MCF 10A (cell line): ENCODE results near the gene MTFMT. TPM values are rescaled to one million over a fixed set of nuclear protein-coding genes. Genes with fewer than 3 reads are reported as not detected.

ENCODE experiments used
- BruUV-seq: library from RNA; stranded (reverse); fragments of 400-500 nt; replicated peaks from 2 replicates; lab custom pipeline; 2021; lab: Mats Ljungman, UMichigan
- CTCF ChIA-PET: fragments of 300-600 bp; sonication (Branson Sonifier 250); formaldehyde crosslinking; extraction: SDS; loops from one replicate; lab custom pipeline; 2021; ENCODE audit warnings: antibody characterized with exemption, inconsistent platforms; lab: Yijun Ruan, JAX
- POLR2A ChIA-PET: fragments of 300-600, 350-650 bp; sonication (Branson Sonifier 250); formaldehyde crosslinking; extraction: SDS; loops from one replicate; lab custom pipeline; 2020; ENCODE audit warnings: antibody characterized with exemption, inconsistent platforms; lab: Yijun Ruan, JAX
- DNase-seq: peaks from one replicate; pipeline ENCODE4 v3.0.0-alpha.2; 2018; ENCODE audit not compliant: unreplicated experiment
- H3K27ac Mint-ChIP-seq: one replicate; pipeline ENCODE4 v1.8.0; 2022; ENCODE audit warnings: mild to moderate bottlenecking, low read depth, mixed read lengths; ENCODE audit not compliant: unreplicated experiment
- H3K27me3 Mint-ChIP-seq: one replicate; pipeline ENCODE4 v1.8.0; 2022; ENCODE audit warnings: mixed read lengths; ENCODE audit not compliant: insufficient read depth, unreplicated experiment
- H3K36me3 Mint-ChIP-seq: one replicate; pipeline ENCODE4 v1.8.0; 2022; ENCODE audit warnings: mild to moderate bottlenecking, moderate library complexity, mixed read lengths; ENCODE audit not compliant: insufficient read depth, unreplicated experiment
- H3K4me1 Mint-ChIP-seq: one replicate; pipeline ENCODE4 v1.8.0; 2022; ENCODE audit warnings: mixed read lengths; ENCODE audit not compliant: insufficient read depth, unreplicated experiment
- H3K4me3 Mint-ChIP-seq: one replicate; pipeline ENCODE4 v1.8.0; 2022; ENCODE audit warnings: mild to moderate bottlenecking, moderate library complexity, mixed read lengths; ENCODE audit not compliant: unreplicated experiment
- H3K9me3 Mint-ChIP-seq: one replicate; pipeline ENCODE4 v1.8.0; 2022; ENCODE audit warnings: mixed read lengths; ENCODE audit not compliant: unreplicated experiment
- CTCF ChIP-seq: fragments of 200-600 bp; IDR thresholded peaks from one replicate; pipeline ENCODE4 v1.8.0; 2022; ENCODE audit warnings: antibody characterized with exemption, mild to moderate bottlenecking; ENCODE audit not compliant: unreplicated experiment
- intact Hi-C: fragments of 100-400 bp; cut with micrococcal nuclease; formaldehyde crosslinking; loops from 2 replicates; pipeline ENCODE4 v1.14.1; 2022
- total RNA-seq: library from RNA; stranded (reverse); gene quantifications from 2 replicates; pipeline ENCODE4 v1.2.3, GENCODE V29; 2022

MTFMT gene
- total RNA-seq, 1 experiment from 2014 or later = 15.9 TPM

- ChIA-PET CTCF (interaction anchor here (0.6 to 3.5 kb wide), 27 partner anchors 9 to 1307 kb away, joined by 3 to 22 read pairs (median 3); partner anchors contain the start of gene SLC51B), POLR2A (interaction anchor here (0.8 kb wide), 1 partner anchor 28 kb away, joined by 3 read pairs; no protein-coding TSS in a partner anchor)
- H3K36me3 Mint-ChIP-seq = no peaks in the 10 kb centered on the region
- no peak overlapping the region for H3K4me3 Mint-ChIP-seq
- H3K27ac Mint-ChIP-seq = no peak overlapping the region
- TF ChIP-seq CTCF = peak; percentile 83
- H3K9me3 Mint-ChIP-seq = no peaks in the 10 kb centered on the region
- intact Hi-C loops = loop anchor here (1.0 to 10.0 kb wide), 4 partner anchors 29 to 330 kb away; partner anchors contain the start of gene RNU5A-1
- BruUV-seq = no TSS peak
- peak; percentile 63 for DNase-seq
- H3K27me3 Mint-ChIP-seq = no peaks in the 10 kb centered on the region
- peaks cover 4% of the 10 kb centered on the region for H3K4me1 Mint-ChIP-seq
Measured at GRCh38 chr15:65054333-65055200, 25.1 kb upstream of the MTFMT start.

- CTCF ChIA-PET = interaction anchor here (0.6 to 3.5 kb wide), 10 partner anchors 11 to 701 kb away, joined by 3 to 22 read pairs (median 4); no protein-coding TSS in a partner anchor
- Mint-ChIP-seq H3K4me1 (peaks cover 4% of the 10 kb centered on the region), H3K4me3 (no peak overlapping the region), H3K27me3 (no peaks in the 10 kb centered on the region), H3K27ac (no peak overlapping the region), H3K36me3 (no peaks in the 10 kb centered on the region), H3K9me3 (no peaks in the 10 kb centered on the region)
- no peak for TF ChIP-seq CTCF
- intact Hi-C loops = loop anchor here (10.0 kb wide), 1 partner anchor 332 kb away; no protein-coding TSS in a partner anchor
- no TSS peak for BruUV-seq
- no peak for DNase-seq
- POLR2A ChIA-PET = no interaction called here
Measured at GRCh38 chr15:65052956-65053355, 23.5 kb upstream of the MTFMT start.

- Mint-ChIP-seq H3K4me1 (no peaks in the 10 kb centered on the region), H3K9me3 (no peaks in the 10 kb centered on the region), H3K27ac (no peak overlapping the region), H3K4me3 (no peak overlapping the region), H3K36me3 (no peaks in the 10 kb centered on the region), H3K27me3 (no peaks in the 10 kb centered on the region)
- CTCF ChIA-PET = interaction anchor here (0.7 to 3.0 kb wide), 6 partner anchors 9 to 63 kb away, joined by 3 to 11 read pairs (median 3); partner anchors contain the start of gene UBAP1L
- no TSS peak for BruUV-seq
- no peak for DNase-seq
- no peak for TF ChIP-seq CTCF
- intact Hi-C loops = loop anchor here (10.0 kb wide), 1 partner anchor 334 kb away; no protein-coding TSS in a partner anchor
- POLR2A ChIA-PET = no interaction called here
Measured at GRCh38 chr15:65051266-65051665, 21.8 kb upstream of the MTFMT start.

- ChIA-PET POLR2A (no interaction called here), CTCF (no interaction called here)
- Mint-ChIP-seq H3K36me3 (no peaks in the 10 kb centered on the region), H3K4me1 (no peaks in the 10 kb centered on the region), H3K9me3 (no peaks in the 10 kb centered on the region), H3K27me3 (no peaks in the 10 kb centered on the region), H3K4me3 (no peak overlapping the region), H3K27ac (peak overlapping the region; percentile 66)
- intact Hi-C loops = loop anchor here (10.0 kb wide), 1 partner anchor 335 kb away; no protein-coding TSS in a partner anchor
- BruUV-seq = no TSS peak
- DNase-seq = no peak
- TF ChIP-seq CTCF = no peak
Measured at GRCh38 chr15:65050270-65050669, 20.8 kb upstream of the MTFMT start.
